Right lobe of liver (tissue), 4 donors: ENCODE results near the gene SNX5.

Source experiments
- POLR2A ChIP-seq: fragments of 450-650 bp; IDR thresholded peaks from one replicate; pipeline ENCODE4 v1.6.1; 2017; ENCODE audit warnings: antibody characterized with exemption, mild to moderate bottlenecking
- TF ChIP-seq, protein P1 (sequence below), 4 donors: fragments of 200-600 bp in 3 of 4; fragments of 450-650 bp in 1 of 4; IDR thresholded peaks; one replicate each; pipeline versions ENCODE4 v1.5.1 to v1.8.0; 2016 to 2022; ENCODE audit warnings: antibody characterized with exemption in 4 of 4, mild to moderate bottlenecking in 2 of 4
- donor health status: DM: no; HTN: no; CAD: no.
- donor health status: DM: no; HTN: no; CAD: no.
- donor health status: DM: no; HTN: yes; CAD: no.

GRCh38 chr20:17905544-17905943 is 63.0 kb downstream of the SNX5 start:
- TF ChIP-seq, protein P1, sequence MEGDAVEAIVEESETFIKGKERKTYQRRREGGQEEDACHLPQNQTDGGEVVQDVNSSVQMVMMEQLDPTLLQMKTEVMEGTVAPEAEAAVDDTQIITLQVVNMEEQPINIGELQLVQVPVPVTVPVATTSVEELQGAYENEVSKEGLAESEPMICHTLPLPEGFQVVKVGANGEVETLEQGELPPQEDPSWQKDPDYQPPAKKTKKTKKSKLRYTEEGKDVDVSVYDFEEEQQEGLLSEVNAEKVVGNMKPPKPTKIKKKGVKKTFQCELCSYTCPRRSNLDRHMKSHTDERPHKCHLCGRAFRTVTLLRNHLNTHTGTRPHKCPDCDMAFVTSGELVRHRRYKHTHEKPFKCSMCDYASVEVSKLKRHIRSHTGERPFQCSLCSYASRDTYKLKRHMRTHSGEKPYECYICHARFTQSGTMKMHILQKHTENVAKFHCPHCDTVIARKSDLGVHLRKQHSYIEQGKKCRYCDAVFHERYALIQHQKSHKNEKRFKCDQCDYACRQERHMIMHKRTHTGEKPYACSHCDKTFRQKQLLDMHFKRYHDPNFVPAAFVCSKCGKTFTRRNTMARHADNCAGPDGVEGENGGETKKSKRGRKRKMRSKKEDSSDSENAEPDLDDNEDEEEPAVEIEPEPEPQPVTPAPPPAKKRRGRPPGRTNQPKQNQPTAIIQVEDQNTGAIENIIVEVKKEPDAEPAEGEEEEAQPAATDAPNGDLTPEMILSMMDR (IDR thresholded peaks at IDR 0.05), result no peak
- TF ChIP-seq POLR2A, result no peak
